HG03066 (cell line): Measurements from ENCODE around the gene NOXO1.

ENCODE experiments used
- ATAC-seq: cut with Tn5 transposase; IDR thresholded peaks from one replicate; pipeline ENCODE4 v1.9.1; 2021; ENCODE audit warnings: low read depth; ENCODE audit not compliant: unreplicated experiment

Gene NOXO1

GRCh38 chr16:1982013-1982433, 754 bp upstream of the NOXO1 start:
- ATAC-seq, result no peak

GRCh38 chr16:1980770-1981087, 540 bp downstream of the NOXO1 start:
- no peak for ATAC-seq

- no peak for ATAC-seq
These were observed 1.1 kb downstream of the NOXO1 start for GRCh38 chr16:1980030-1980769.

GRCh38 chr16:1979271-1980029, 1.8 kb downstream of the NOXO1 start:
- no peak for ATAC-seq

- no peak for ATAC-seq
These were observed 2.7 kb downstream of the NOXO1 start for GRCh38 chr16:1978476-1979120.

- no peak for ATAC-seq
These were observed 3.4 kb downstream of the NOXO1 start for GRCh38 chr16:1977875-1978268.

GRCh38 chr16:1976951-1977874, 4.1 kb downstream of the NOXO1 start:
- no peak for ATAC-seq

GRCh38 chr16:1976216-1976520, 5.1 kb downstream of the NOXO1 start:
- ATAC-seq, result no peak

GRCh38 chr16:1975432-1976215, 5.6 kb downstream of the NOXO1 start:
- no peak for ATAC-seq

GRCh38 chr16:1974157-1975070, 6.9 kb downstream of the NOXO1 start:
- no peak for ATAC-seq

GRCh38 chr16:1973461-1974156, 7.7 kb downstream of the NOXO1 start:
- ATAC-seq, result no peak

- no peak for ATAC-seq
These were observed 8.8 kb downstream of the NOXO1 start for GRCh38 chr16:1972490-1972877.

- ATAC-seq, result peak; percentile 74
These were observed 9.3 kb downstream of the NOXO1 start, which contains the start of gene TBL3 for GRCh38 chr16:1971796-1972489. TBL3 (plus strand) TSS chr16:1972053; CDS start chr16:1972165, 112 bp downstream.

GRCh38 chr16:1968146-1968953, 12.9 kb downstream of the NOXO1 start:
- ATAC-seq, result no peak

GRCh38 chr16:1966460-1966859, 14.8 kb downstream of the NOXO1 start, which contains the start of gene RNF151:
RNF151 (plus strand) TSS chr16:1966856; CDS start chr16:1966882, 26 bp downstream.
- ATAC-seq, result no peak

GRCh38 chr16:1965396-1966001, 15.8 kb downstream of the NOXO1 start:
- ATAC-seq, result no peak
